ELR (cell line): ENCODE measurements around the gene OSBPL2.

Experiments
- DNase-seq: peaks from one replicate; pipeline ENCODE4 v3.0.0-alpha.2; 2015; ENCODE audit warnings: low read depth

OSBPL2 gene

GRCh38 chr20:62285722-62286121 lies 47.4 kb downstream of the OSBPL2 start:
- no peak for DNase-seq

GRCh38 chr20:62286493-62287064 lies 48.3 kb downstream of the OSBPL2 start:
- no peak for DNase-seq

- no peak for DNase-seq
Observed at GRCh38 chr20:62287129-62287528, 48.8 kb downstream of the OSBPL2 start.

GRCh38 chr20:62287759-62288534 lies 49.6 kb downstream of the OSBPL2 start:
- no peak for DNase-seq

- DNase-seq = no peak
Observed at GRCh38 chr20:62288535-62289105, 50.3 kb downstream of the OSBPL2 start.

GRCh38 chr20:62289131-62289530 lies 50.8 kb downstream of the OSBPL2 start:
- DNase-seq = no peak

GRCh38 chr20:62289898-62290297 lies 51.6 kb downstream of the OSBPL2 start:
- DNase-seq = no peak

- no peak for DNase-seq
Observed at GRCh38 chr20:62291251-62292066, 53.1 kb downstream of the OSBPL2 start.

- DNase-seq = no peak
Observed at GRCh38 chr20:62292108-62292507, 53.8 kb downstream of the OSBPL2 start.

GRCh38 chr20:62293111-62293784 lies 54.9 kb downstream of the OSBPL2 start:
- no peak for DNase-seq

- no peak for DNase-seq
Observed at GRCh38 chr20:62293946-62294345, 55.6 kb downstream of the OSBPL2 start.

- no peak for DNase-seq
Observed at GRCh38 chr20:62294516-62294915, 56.2 kb downstream of the OSBPL2 start.

- no peak for DNase-seq
Observed at GRCh38 chr20:62296724-62297448, 58.6 kb downstream of the OSBPL2 start.

GRCh38 chr20:62297449-62298227 lies 59.3 kb downstream of the OSBPL2 start:
- DNase-seq = no peak

- no peak for DNase-seq
Observed at GRCh38 chr20:62298577-62299249, 60.4 kb downstream of the OSBPL2 start.

- no peak for DNase-seq
Observed at GRCh38 chr20:62299666-62300236, 61.4 kb downstream of the OSBPL2 start.

GRCh38 chr20:62300319-62300718 lies 62.0 kb downstream of the OSBPL2 start:
- no peak for DNase-seq

- DNase-seq = no peak
Observed at GRCh38 chr20:62301111-62301668, 62.9 kb downstream of the OSBPL2 start.

GRCh38 chr20:62301773-62302340 lies 63.5 kb downstream of the OSBPL2 start:
- DNase-seq = peak; percentile 99
